Measurements from ENCODE around the gene NOTCH2NLA. TPM values are rescaled to one million over a fixed set of nuclear protein-coding genes. Genes with fewer than 3 reads are reported as not detected.
"Not testable (repeated sequence)": the region's sequence is repeated elsewhere in the genome, so short reads cannot be mapped to it uniquely, and the experiment has no call there.

Gene NOTCH2NLA
- polyA plus RNA-seq, 2 of the 4 experiments (the other 2 are of a cell fraction): 7.5 to 10.5 TPM

DNA sequence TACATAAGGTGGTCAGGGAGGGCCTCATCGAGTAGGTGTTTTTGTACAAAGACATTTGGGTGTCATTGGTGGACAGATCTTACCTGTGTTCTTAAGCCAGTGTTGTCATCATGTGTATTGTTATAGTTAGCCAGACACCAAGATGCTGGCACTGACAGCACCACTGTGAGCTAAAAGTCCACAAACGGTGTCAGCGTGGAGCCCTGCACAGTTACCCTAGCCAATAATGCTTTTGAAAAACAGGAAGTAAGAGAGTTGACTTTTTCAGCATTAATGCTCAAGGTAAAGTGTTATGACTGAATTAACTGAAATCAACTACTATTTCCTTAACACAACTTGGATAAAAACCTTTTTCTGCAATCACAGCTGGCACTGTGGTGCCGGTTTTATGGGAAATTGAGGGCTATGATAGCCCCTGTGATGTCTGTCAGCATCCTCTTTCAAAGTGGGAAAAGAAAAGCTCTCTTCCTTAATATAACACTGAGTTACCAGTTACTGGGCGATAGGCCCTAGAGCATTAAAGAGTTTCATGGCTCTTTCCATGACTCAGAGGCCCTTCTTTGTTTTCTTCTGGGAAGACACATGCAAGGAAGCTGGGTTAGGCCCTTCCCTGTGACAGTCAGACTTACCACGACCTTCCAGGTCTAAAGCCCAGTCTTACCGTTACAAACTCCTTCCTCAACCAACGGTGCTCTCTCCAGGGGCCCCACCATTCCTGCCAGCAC is 31.3 kb upstream of the NOTCH2NLA start:
- H3K27ac ChIP-seq; POLR2A ChIA-PET; H3K4me2 ChIP-seq; ATAC-seq; CTCF ChIA-PET; H3K9me3 ChIP-seq; H3K4me3 ChIP-seq; FAIRE-seq; H3K4me1 ChIP-seq; DNase-seq (ENCODE audit: low read depth in 1 of 2, low spot score in 1 of 2): not testable (repeated sequence)
- no CpG with 5 or more reads among the region's 8 CpGs for WGBS (ENCODE audit: missing lambda C conversion rate)

DNA sequence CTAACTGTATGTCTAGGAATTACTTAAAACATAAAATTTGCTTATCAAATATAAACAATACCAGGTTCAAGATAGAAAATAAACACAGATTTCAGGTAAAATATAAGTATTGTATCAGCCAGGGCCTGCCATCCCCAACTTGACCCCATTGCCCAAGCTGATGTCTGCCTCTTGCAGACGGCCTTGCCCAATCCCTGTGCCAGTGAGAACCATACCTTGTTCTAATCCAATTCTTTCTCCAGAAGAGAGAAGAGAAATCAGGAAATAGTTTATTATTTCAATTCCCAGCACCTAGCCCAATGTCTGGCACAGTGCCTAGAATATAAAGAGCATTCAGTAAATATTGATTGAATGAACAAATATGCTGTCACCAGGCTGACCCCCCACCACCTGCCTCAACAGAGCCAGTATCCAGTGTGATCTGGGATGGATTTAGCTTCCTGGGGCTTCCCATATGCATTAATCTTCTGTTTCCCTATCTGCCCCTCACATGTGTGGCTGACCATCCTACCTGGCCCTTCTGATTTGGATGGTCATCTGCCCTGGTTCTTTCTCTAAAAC is 29.3 kb upstream of the NOTCH2NLA start:
- DNase-seq (ENCODE audit: low read depth in 1 of 2, low spot score in 1 of 2); POLR2A ChIA-PET; H3K4me1 ChIP-seq; H3K9me3 ChIP-seq; FAIRE-seq; H3K27ac ChIP-seq; H3K4me2 ChIP-seq; CTCF ChIA-PET; H3K4me3 ChIP-seq: not testable (repeated sequence)
- no CpG with 5 or more reads among the region's 1 CpG for WGBS (ENCODE audit: missing lambda C conversion rate)
- peak in 1 of 2 experiments; percentile 39; a peak in 4 of 6 replicates for ATAC-seq

GRCh38 chr1:146254569-146255197 is 25.9 kb upstream of the NOTCH2NLA start:
- H3K4me2 ChIP-seq; CTCF ChIA-PET; H3K4me1 ChIP-seq; ATAC-seq; FAIRE-seq; H3K9me3 ChIP-seq; POLR2A ChIA-PET; DNase-seq (ENCODE audit: low read depth in 1 of 2, low spot score in 1 of 2); H3K27ac ChIP-seq; H3K4me3 ChIP-seq: not testable (repeated sequence)
- WGBS (ENCODE audit: missing lambda C conversion rate): 88% methylated on average over 1 of the region's 4 CpGs

DNA sequence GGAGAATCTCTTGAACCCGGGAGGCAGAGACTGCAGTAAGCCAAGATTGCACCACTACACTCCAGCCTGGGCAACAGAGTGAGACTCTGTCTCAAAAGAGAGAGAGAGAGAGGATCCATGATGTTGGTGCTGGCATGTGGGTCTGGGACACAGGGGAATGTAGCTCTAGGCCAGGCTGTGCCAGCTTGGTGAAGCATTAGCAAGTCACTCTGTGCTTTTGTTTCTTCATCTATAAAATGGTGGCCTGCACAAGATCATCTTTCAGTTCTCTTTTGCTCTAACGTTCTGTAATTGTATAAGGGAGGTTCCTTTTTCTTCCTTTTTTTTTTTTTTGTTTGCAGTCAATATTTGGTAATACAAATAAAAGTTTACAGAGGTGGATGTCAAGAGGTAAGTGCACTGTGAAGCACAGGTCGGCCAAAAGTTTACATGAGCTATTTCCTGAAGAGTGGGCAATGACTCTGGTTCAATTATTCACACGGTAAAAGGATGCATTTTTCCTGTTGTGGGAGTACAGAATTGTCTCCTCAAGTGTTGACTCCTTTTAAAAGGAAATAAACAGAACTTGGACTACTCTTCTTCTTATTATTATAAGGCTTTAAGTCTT is 24.5 kb upstream of the NOTCH2NLA start:
- H3K4me2 ChIP-seq; H3K4me3 ChIP-seq; H3K9me3 ChIP-seq; H3K4me1 ChIP-seq; DNase-seq (ENCODE audit: low read depth in 1 of 2, low spot score in 1 of 2); CTCF ChIA-PET; ATAC-seq; FAIRE-seq; POLR2A ChIA-PET; H3K27ac ChIP-seq: not testable (repeated sequence)
- no CpG with 5 or more reads among the region's 4 CpGs for WGBS (ENCODE audit: missing lambda C conversion rate)

GRCh38 chr1:146251523-146251922 is 22.7 kb upstream of the NOTCH2NLA start:
- FAIRE-seq; H3K4me1 ChIP-seq; H3K4me3 ChIP-seq; POLR2A ChIA-PET; H3K4me2 ChIP-seq; H3K27ac ChIP-seq; H3K9me3 ChIP-seq; DNase-seq (ENCODE audit: low read depth in 1 of 2, low spot score in 1 of 2); CTCF ChIA-PET: not testable (repeated sequence)
- WGBS (ENCODE audit: missing lambda C conversion rate): no CpG with 5 or more reads among the region's 1 CpG
- peak in 1 of 2 experiments; percentile 56; a peak in 1 of 6 replicates for ATAC-seq

DNA sequence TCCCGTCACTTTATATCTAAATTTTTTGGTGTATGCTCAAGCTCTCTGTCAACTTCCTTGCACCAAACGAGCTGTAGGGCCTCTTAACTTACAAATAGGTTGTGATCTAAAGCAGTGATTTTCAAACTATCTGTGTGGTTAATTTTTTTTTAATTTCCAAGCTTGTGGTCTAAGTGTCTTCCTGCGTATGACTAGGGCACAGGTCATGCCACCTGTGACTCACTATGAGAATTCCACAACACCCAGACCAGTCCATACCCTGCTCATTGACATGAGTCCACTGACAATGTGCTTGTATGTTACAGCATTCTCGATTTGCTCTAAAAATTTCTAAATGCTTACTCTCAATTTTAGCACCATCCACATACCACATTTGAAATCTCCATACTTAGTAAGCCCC is 19.8 kb upstream of the NOTCH2NLA start:
- CTCF ChIA-PET: not testable (repeated sequence)

GRCh38 chr1:146236626-146237025 is 7.8 kb upstream of the NOTCH2NLA start:
- no CpG with 5 or more reads among the region's 2 CpGs for WGBS (ENCODE audit: missing lambda C conversion rate)
- FAIRE-seq; H3K27ac ChIP-seq; H3K4me2 ChIP-seq; H3K4me3 ChIP-seq; ATAC-seq; POLR2A ChIA-PET; CTCF ChIA-PET; H3K9me3 ChIP-seq; H3K4me1 ChIP-seq; DNase-seq (ENCODE audit: low read depth in 1 of 2, low spot score in 1 of 2): not testable (repeated sequence)

More for the DNA sequence above, 19.8 kb upstream of the NOTCH2NLA start:
- H3K4me2 ChIP-seq; H3K27ac ChIP-seq; H3K9me3 ChIP-seq; FAIRE-seq; H3K4me3 ChIP-seq; ATAC-seq; H3K4me1 ChIP-seq; DNase-seq (ENCODE audit: low read depth in 1 of 2, low spot score in 1 of 2); POLR2A ChIA-PET: not testable (repeated sequence)
- no CpG with 5 or more reads among the region's 4 CpGs for WGBS (ENCODE audit: missing lambda C conversion rate)

- H3K4me2 ChIP-seq; POLR2A ChIA-PET; H3K4me3 ChIP-seq; CTCF ChIA-PET; H3K4me1 ChIP-seq; FAIRE-seq; DNase-seq (ENCODE audit: low read depth in 1 of 2, low spot score in 1 of 2); H3K27ac ChIP-seq; H3K9me3 ChIP-seq: not testable (repeated sequence)
- whole genome bisulfite sequencing (ENCODE audit: missing lambda C conversion rate): no CpG with 5 or more reads among the region's 5 CpGs
- ATAC-seq: peak; percentile 50 to 59; a peak in 4 of 6 replicates
Measured at GRCh38 chr1:146236026-146236601, 7.3 kb upstream of the NOTCH2NLA start.

DNA sequence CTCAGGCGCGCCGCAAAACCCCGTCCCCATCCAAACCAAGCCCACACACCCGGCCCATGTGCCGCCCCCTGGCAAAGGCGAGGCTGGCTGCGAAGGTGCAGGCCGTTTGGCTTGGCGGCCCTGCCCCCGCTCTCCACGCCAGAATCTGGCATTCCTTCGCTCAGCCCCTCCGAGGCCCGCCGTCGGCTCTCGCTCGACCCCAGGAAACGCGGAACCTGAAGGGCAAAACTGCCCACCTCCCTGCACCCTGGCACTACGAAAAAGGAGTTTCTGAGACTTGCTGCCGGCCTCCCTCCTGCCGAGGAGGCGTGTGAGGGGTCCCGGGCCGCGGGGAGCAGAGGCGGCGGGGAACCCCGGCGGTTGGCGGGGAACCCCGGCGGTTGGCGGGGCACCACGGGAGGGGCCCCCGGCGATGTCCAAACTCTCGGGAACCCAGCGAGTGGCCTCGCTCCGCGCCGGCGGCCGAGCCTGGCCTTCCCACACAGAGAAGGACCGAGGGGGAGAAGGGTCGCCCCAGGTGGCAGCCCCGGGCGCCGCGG is 608 bp downstream of the NOTCH2NLA start:
- H3K9me3 ChIP-seq; DNase-seq (ENCODE audit: low read depth in 1 of 2, low spot score in 1 of 2); H3K4me1 ChIP-seq; CTCF ChIA-PET; FAIRE-seq; H3K4me2 ChIP-seq; POLR2A ChIA-PET: not testable (repeated sequence)
- H3K27ac ChIP-seq: peak overlapping the region; percentile 78 to 91
- no CpG with 5 or more reads among the region's 53 CpGs for WGBS (ENCODE audit: missing lambda C conversion rate)
- peak overlapping the region; percentile 61 for H3K4me3 ChIP-seq
- ATAC-seq: peak in 1 of 2 experiments; percentile 62; a peak in 3 of 6 replicates

DNA sequence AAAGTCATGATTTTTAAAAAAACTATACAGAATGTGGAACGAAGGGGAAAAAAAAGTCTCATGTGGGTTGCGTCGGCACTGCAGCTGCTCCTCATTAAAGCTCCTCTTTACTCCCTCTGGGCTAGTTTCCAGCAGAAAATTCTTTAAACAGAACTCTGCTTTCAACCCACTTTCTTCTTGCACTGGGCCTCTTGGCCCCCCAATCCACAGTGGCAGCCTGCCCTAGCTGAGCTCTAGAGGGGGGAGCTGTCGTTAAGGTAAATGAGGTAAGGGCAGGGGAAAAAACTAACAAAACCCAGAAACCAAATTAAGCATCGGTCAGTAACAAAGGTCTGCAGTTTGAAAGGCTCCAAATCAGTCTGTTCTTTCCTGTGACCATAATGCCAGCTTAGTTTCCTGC is 54.3 kb downstream of the NOTCH2NLA start:
- FAIRE-seq; H3K9me3 ChIP-seq; POLR2A ChIA-PET; H3K4me3 ChIP-seq; H3K27ac ChIP-seq; DNase-seq (ENCODE audit: low read depth in 1 of 2, low spot score in 1 of 2); H3K4me1 ChIP-seq; ATAC-seq; CTCF ChIA-PET; H3K4me2 ChIP-seq: not testable (repeated sequence)
- 100% methylated on average over 1 of the region's 5 CpGs for WGBS (ENCODE audit: missing lambda C conversion rate)

DNA sequence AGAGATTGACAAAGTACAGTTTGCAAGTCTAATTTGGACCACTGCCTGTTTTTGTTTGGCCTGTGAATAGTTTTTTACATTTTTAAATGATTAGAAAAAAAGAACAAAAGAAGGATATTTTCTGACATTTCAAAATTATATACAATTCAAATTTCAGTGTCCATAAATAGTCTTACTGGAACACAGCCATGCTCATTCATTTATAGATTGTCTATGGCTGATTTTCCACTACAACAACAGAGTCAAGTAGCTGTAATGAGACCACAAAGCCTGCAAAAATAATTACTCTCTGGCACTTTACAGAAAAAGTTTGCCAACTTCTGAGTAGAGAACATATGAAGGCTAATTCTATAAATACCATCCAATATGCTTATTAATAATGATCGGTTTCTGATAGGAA is 61.1 kb downstream of the NOTCH2NLA start:
- H3K27ac ChIP-seq; H3K4me2 ChIP-seq; ATAC-seq; H3K4me1 ChIP-seq; POLR2A ChIA-PET; H3K4me3 ChIP-seq; FAIRE-seq; CTCF ChIA-PET; DNase-seq (ENCODE audit: low read depth in 1 of 2, low spot score in 1 of 2); H3K9me3 ChIP-seq: not testable (repeated sequence)
- no CpG with 5 or more reads among the region's 1 CpG for WGBS (ENCODE audit: missing lambda C conversion rate)
